WTC11 (cell line): ENCODE measurements around the gene GABRB3. TPM values are rescaled to one million over a fixed set of nuclear protein-coding genes. Genes with fewer than 3 reads are reported as not detected.

ENCODE experiments used
- ATAC-seq: fragments of 200-7000 bp; cut with Tn5 transposase; 2 replicates; pipeline ENCODE4 v1.10.0; 2021; ENCODE audit warnings: mild to moderate bottlenecking, moderate library complexity
- CTCF ChIA-PET: fragments of 300-600 bp; sonication (Branson Sonifier 250); formaldehyde crosslinking; loops from one replicate; lab custom pipeline; 2021; ENCODE audit warnings: antibody characterized with exemption; lab: Charles Lee
- POLR2A ChIA-PET: fragments of 350-600 bp; sonication (Branson Sonifier 250); formaldehyde crosslinking; loops from one replicate; lab custom pipeline; 2021; ENCODE audit warnings: antibody characterized with exemption; lab: Charles Lee
- DNase-seq: peaks from one replicate; pipeline ENCODE4 v3.0.0; 2021; ENCODE audit warnings: low spot score
- H3K27ac Mint-ChIP-seq: 2 replicates; pipeline ENCODE4 v1.8.0; 2021; ENCODE audit warnings: mixed read lengths
- H3K27me3 Mint-ChIP-seq: 2 replicates; pipeline ENCODE4 v1.8.0; 2021; ENCODE audit warnings: low read depth, mild to moderate bottlenecking, moderate library complexity, mixed read lengths
- H3K36me3 Mint-ChIP-seq: 2 replicates; pipeline ENCODE4 v1.8.0; 2021; ENCODE audit warnings: mixed read lengths
- H3K4me1 Mint-ChIP-seq: 2 replicates; pipeline ENCODE4 v1.8.0; 2022; ENCODE audit warnings: mixed read lengths
- H3K4me3 Mint-ChIP-seq: 2 replicates; pipeline ENCODE4 v1.8.0; 2021; ENCODE audit warnings: mild to moderate bottlenecking, moderate library complexity, mixed read lengths
- H3K9me3 Mint-ChIP-seq: 2 replicates; pipeline ENCODE4 v1.8.0; 2021; ENCODE audit warnings: mixed read lengths
- E2F4 ChIP-seq: sonication (generic); formaldehyde crosslinking; IDR thresholded peaks from 2 replicates; pipeline ENCODE4 v1.8.1; 2022; ENCODE audit warnings: low read depth, mild to moderate bottlenecking, moderate library complexity, missing genetic modification reagents, borderline replicate concordance
- FOXP1 ChIP-seq: sonication (generic); formaldehyde crosslinking; IDR thresholded peaks from 2 replicates; pipeline ENCODE4 v1.8.0; 2022; ENCODE audit warnings: missing genetic modification reagents, mild to moderate bottlenecking, moderate library complexity, borderline replicate concordance
- GABPB1 ChIP-seq: sonication (generic); formaldehyde crosslinking; IDR thresholded peaks from 2 replicates; pipeline ENCODE4 v1.8.1; 2023; ENCODE audit warnings: mild to moderate bottlenecking, missing genetic modification reagents
- HMGXB4 ChIP-seq: sonication (generic); formaldehyde crosslinking; IDR thresholded peaks from 2 replicates; pipeline ENCODE4 v1.8.1; 2023; ENCODE audit warnings: mild to moderate bottlenecking, moderate library complexity, missing genetic modification reagents
- KAT7 ChIP-seq: sonication (generic); formaldehyde crosslinking; IDR thresholded peaks from 2 replicates; pipeline ENCODE4 v1.8.1; 2023; ENCODE audit warnings: missing genetic modification reagents, mild to moderate bottlenecking, borderline replicate concordance
- NFYB ChIP-seq: sonication (generic); formaldehyde crosslinking; conservative IDR thresholded peaks from 2 replicates; pipeline ENCODE4 v1.8.0; 2022; ENCODE audit warnings: low read depth, missing genetic modification reagents
- SMAD3 ChIP-seq: sonication (generic); formaldehyde crosslinking; IDR thresholded peaks from 2 replicates; pipeline ENCODE4 v1.8.0; 2022; ENCODE audit warnings: missing genetic modification reagents, mild to moderate bottlenecking, borderline replicate concordance
- SMAD4 ChIP-seq: sonication (generic); formaldehyde crosslinking; IDR thresholded peaks from 2 replicates; pipeline ENCODE4 v1.8.0; 2022; ENCODE audit warnings: mild to moderate bottlenecking, missing genetic modification reagents
- SP1 ChIP-seq: sonication (generic); formaldehyde crosslinking; conservative IDR thresholded peaks from 2 replicates; pipeline ENCODE4 v1.8.1; 2022; ENCODE audit warnings: missing genetic modification reagents
- TEAD4 ChIP-seq: sonication (generic); formaldehyde crosslinking; IDR thresholded peaks from 2 replicates; pipeline ENCODE4 v1.8.0; 2022; ENCODE audit warnings: mild to moderate bottlenecking, missing genetic modification reagents
- total RNA-seq: library from RNA; stranded (reverse); gene quantifications from 3 replicates; pipeline ENCODE4 v1.2.3, GENCODE V29; 2021
- TF ChIP-seq, protein P1 (sequence below): sonication (generic); formaldehyde crosslinking; IDR thresholded peaks from 2 replicates; pipeline ENCODE4 v1.8.0; 2022; ENCODE audit warnings: mild to moderate bottlenecking, missing genetic modification reagents
- TF ChIP-seq, protein P2 (sequence below): sonication (generic); formaldehyde crosslinking; IDR thresholded peaks from 2 replicates; pipeline ENCODE4 v1.8.0; 2023; ENCODE audit warnings: missing genetic modification reagents, mild to moderate bottlenecking, borderline replicate concordance
- TF ChIP-seq, protein P3 (sequence below): sonication (generic); formaldehyde crosslinking; IDR thresholded peaks from 2 replicates; pipeline ENCODE4 v1.8.1; 2023; ENCODE audit warnings: mild to moderate bottlenecking, missing genetic modification reagents

Gene GABRB3
- total RNA-seq, 1 experiment from 2014 or later: 203 TPM

DNA sequence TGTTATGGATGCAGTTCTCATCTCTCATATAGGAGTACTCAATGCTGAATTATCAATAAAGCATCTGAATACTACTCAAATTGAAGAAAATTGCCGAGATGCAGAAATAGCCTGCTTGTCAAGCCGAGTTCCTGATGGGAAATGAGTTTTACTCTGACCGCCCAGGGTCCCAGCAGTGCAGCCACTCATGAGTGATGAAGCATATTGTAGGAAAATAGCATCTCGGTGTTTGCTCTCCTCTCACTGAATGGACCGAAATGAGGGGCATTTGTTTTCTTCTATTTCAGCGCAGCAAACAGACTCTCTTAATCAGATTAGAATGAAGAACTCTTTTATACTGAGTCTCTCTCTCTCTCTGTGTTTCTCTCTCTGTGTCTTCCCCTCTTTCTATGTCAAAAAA is 190.0 kb downstream of the GABRB3 start (continued):
- TF ChIP-seq, protein P1, sequence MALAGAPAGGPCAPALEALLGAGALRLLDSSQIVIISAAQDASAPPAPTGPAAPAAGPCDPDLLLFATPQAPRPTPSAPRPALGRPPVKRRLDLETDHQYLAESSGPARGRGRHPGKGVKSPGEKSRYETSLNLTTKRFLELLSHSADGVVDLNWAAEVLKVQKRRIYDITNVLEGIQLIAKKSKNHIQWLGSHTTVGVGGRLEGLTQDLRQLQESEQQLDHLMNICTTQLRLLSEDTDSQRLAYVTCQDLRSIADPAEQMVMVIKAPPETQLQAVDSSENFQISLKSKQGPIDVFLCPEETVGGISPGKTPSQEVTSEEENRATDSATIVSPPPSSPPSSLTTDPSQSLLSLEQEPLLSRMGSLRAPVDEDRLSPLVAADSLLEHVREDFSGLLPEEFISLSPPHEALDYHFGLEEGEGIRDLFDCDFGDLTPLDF (CRISPR knock-in tag): no peak
- TF ChIP-seq NFYB (no peak), SMAD4 (CRISPR knock-in tag) (no peak), KAT7 (CRISPR knock-in tag) (no peak), TEAD4 (CRISPR knock-in tag) (no peak), SMAD3 (CRISPR knock-in tag) (no peak)
- TF ChIP-seq, protein P2, sequence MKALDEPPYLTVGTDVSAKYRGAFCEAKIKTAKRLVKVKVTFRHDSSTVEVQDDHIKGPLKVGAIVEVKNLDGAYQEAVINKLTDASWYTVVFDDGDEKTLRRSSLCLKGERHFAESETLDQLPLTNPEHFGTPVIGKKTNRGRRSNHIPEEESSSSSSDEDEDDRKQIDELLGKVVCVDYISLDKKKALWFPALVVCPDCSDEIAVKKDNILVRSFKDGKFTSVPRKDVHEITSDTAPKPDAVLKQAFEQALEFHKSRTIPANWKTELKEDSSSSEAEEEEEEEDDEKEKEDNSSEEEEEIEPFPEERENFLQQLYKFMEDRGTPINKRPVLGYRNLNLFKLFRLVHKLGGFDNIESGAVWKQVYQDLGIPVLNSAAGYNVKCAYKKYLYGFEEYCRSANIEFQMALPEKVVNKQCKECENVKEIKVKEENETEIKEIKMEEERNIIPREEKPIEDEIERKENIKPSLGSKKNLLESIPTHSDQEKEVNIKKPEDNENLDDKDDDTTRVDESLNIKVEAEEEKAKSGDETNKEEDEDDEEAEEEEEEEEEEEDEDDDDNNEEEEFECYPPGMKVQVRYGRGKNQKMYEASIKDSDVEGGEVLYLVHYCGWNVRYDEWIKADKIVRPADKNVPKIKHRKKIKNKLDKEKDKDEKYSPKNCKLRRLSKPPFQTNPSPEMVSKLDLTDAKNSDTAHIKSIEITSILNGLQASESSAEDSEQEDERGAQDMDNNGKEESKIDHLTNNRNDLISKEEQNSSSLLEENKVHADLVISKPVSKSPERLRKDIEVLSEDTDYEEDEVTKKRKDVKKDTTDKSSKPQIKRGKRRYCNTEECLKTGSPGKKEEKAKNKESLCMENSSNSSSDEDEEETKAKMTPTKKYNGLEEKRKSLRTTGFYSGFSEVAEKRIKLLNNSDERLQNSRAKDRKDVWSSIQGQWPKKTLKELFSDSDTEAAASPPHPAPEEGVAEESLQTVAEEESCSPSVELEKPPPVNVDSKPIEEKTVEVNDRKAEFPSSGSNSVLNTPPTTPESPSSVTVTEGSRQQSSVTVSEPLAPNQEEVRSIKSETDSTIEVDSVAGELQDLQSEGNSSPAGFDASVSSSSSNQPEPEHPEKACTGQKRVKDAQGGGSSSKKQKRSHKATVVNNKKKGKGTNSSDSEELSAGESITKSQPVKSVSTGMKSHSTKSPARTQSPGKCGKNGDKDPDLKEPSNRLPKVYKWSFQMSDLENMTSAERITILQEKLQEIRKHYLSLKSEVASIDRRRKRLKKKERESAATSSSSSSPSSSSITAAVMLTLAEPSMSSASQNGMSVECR (CRISPR knock-in tag): no peak

DNA sequence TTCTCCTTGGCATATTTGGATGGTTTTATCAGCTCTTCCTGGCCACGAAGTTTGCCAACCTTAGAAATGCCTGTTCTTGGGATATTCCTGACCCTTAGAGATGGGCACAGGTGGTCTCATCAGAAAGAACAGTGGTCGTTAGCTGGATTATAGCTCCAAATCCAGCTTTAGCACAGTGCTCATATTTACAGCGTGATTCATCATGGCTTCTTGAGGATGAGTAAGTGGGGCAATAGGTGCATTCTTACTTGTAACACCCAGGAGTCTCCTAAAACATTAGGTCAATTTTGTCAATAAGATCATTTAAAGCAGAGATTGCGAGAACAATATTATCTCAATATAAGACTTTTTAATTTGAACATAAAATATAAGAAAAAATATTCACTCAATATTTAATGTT is 191.9 kb downstream of the GABRB3 start:
- CTCF ChIA-PET: interaction anchor here (0.7 kb wide), 1 partner anchor 479 kb away, joined by 3 read pairs; no protein-coding TSS in a partner anchor

More for the DNA sequence above, 191.9 kb downstream of the GABRB3 start:
- Mint-ChIP-seq H3K4me1 (peaks cover 12% of the 10 kb centered on the region), H3K36me3 (peaks cover 83% of the 10 kb centered on the region), H3K9me3 (0 out of 2 replicates have a peak, but pooled peaks cover 4% of the 10 kb centered on the region), H3K27me3 (no peaks in the 10 kb centered on the region), H3K4me3 (no peak overlapping the region), H3K27ac (no peak overlapping the region)
- TF ChIP-seq NFYB: no peak
- TF ChIP-seq E2F4 (CRISPR knock-in tag): no peak
- TF ChIP-seq, protein P3, sequence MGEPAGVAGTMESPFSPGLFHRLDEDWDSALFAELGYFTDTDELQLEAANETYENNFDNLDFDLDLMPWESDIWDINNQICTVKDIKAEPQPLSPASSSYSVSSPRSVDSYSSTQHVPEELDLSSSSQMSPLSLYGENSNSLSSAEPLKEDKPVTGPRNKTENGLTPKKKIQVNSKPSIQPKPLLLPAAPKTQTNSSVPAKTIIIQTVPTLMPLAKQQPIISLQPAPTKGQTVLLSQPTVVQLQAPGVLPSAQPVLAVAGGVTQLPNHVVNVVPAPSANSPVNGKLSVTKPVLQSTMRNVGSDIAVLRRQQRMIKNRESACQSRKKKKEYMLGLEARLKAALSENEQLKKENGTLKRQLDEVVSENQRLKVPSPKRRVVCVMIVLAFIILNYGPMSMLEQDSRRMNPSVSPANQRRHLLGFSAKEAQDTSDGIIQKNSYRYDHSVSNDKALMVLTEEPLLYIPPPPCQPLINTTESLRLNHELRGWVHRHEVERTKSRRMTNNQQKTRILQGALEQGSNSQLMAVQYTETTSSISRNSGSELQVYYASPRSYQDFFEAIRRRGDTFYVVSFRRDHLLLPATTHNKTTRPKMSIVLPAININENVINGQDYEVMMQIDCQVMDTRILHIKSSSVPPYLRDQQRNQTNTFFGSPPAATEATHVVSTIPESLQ (CRISPR knock-in tag): no peak
- no peak for TF ChIP-seq FOXP1 (CRISPR knock-in tag)
- TF ChIP-seq SP1 (CRISPR knock-in tag): no peak
- TF ChIP-seq HMGXB4 (CRISPR knock-in tag): no peak
- no peak for TF ChIP-seq GABPB1 (CRISPR knock-in tag)
- ATAC-seq (no peak), DNase-seq (no peak)
- POLR2A ChIA-PET: interaction anchor here (0.6 kb wide), 1 partner anchor 147 kb away, joined by 3 read pairs; no protein-coding TSS in a partner anchor
